Measurements from ENCODE around the gene SLC35D3.

SLC35D3 gene

DNA sequence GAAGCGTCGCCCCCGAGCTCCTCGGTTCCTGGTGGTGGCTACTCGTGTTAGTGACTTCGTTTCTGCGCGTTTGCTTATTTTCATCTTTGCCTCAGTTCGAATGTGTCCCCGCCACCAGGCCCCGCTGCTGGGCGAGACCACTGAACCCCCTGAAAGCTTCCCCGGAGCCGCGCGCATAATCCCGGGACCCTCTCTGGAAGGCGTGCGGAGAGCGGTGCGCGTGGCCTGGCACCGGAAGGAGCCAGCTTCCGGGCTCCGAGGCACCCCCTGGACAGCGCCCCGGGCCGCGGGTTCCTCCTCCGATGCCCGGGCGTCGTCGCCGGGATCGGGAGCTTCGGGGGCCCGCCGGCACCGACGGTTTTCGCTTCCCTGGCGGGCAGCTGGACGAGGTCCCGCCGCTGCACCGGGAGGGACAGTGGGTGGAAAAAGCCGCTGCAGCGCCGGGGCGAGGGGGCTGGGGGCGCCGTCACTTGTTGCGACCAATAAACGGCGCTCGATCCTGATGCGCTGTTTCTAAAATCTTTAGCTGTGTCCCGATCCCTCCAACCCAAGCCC is 643 bp upstream of the SLC35D3 start:
- DNase-seq (ENCODE audit: low read depth, low spot score), result no peak
- TF ChIP-seq, protein P1, sequence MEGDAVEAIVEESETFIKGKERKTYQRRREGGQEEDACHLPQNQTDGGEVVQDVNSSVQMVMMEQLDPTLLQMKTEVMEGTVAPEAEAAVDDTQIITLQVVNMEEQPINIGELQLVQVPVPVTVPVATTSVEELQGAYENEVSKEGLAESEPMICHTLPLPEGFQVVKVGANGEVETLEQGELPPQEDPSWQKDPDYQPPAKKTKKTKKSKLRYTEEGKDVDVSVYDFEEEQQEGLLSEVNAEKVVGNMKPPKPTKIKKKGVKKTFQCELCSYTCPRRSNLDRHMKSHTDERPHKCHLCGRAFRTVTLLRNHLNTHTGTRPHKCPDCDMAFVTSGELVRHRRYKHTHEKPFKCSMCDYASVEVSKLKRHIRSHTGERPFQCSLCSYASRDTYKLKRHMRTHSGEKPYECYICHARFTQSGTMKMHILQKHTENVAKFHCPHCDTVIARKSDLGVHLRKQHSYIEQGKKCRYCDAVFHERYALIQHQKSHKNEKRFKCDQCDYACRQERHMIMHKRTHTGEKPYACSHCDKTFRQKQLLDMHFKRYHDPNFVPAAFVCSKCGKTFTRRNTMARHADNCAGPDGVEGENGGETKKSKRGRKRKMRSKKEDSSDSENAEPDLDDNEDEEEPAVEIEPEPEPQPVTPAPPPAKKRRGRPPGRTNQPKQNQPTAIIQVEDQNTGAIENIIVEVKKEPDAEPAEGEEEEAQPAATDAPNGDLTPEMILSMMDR (IDR thresholded peaks at IDR 0.05; ENCODE audit: insufficient read depth, low read length, missing control alignments), result no peak
- peak overlapping the region; percentile 49 for H3K4me3 ChIP-seq (ENCODE audit: low read depth, low read length)
- ChIA-PET POLR2A (no interaction called here), CTCF (interaction anchor here (1.6 to 1.7 kb wide), 2 partner anchors 9 to 277 kb away, joined by 5 to 6 read pairs; no protein-coding TSS in a partner anchor)

DNA sequence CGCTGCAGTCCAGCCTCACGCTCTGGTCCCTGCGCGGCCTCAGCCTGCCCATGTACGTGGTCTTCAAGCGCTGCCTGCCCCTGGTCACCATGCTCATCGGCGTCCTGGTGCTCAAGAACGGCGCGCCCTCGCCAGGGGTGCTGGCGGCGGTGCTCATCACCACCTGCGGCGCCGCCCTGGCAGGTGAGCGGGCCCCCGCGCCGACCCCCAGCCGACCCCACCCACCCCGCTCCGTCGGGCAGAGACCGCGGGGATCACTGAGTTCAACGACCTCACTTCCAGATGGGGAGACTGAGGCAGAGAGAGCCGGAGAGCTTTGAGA is 545 bp downstream of the SLC35D3 start:
- H3K4me3 ChIP-seq (ENCODE audit: low read depth, low read length), result peak overlapping the region; percentile 49
- POLR2A ChIA-PET, result no interaction called here
- CTCF ChIA-PET, result interaction anchor here (1.6 to 1.7 kb wide), 2 partner anchors 8 to 279 kb away, joined by 5 to 6 read pairs; no protein-coding TSS in a partner anchor
- no peak for DNase-seq (ENCODE audit: low read depth, low spot score)
- TF ChIP-seq, protein P1 (IDR thresholded peaks at IDR 0.05; ENCODE audit: insufficient read depth, low read length, missing control alignments), result no peak

GRCh38 chr6:136923116-136923953 is 1.2 kb downstream of the SLC35D3 start:
- no peak overlapping the region for H3K4me3 ChIP-seq (ENCODE audit: low read depth, low read length)
- POLR2A ChIA-PET, result no interaction called here
- TF ChIP-seq, protein P1 (IDR thresholded peaks at IDR 0.05; ENCODE audit: insufficient read depth, low read length, missing control alignments), result no peak
- CTCF ChIA-PET, result interaction anchor here (1.7 kb wide), 1 partner anchor 279 kb away, joined by 6 read pairs; no protein-coding TSS in a partner anchor
- no peak for DNase-seq (ENCODE audit: low read depth, low spot score)

GRCh38 chr6:136923954-136924673 is 2.0 kb downstream of the SLC35D3 start:
- POLR2A ChIA-PET, result no interaction called here
- CTCF ChIA-PET, result no interaction called here
- no peak overlapping the region for H3K4me3 ChIP-seq (ENCODE audit: low read depth, low read length)

GRCh38 chr6:136926383-136926782 is 4.3 kb downstream of the SLC35D3 start:
- ChIA-PET POLR2A (no interaction called here), CTCF (no interaction called here)
- no peak overlapping the region for H3K4me3 ChIP-seq (ENCODE audit: low read depth, low read length)
- no peak for DNase-seq (ENCODE audit: low read depth, low spot score)
- TF ChIP-seq, protein P1 (IDR thresholded peaks at IDR 0.05; ENCODE audit: insufficient read depth, low read length, missing control alignments), result no peak

More at GRCh38 chr6:136923954-136924673, 2.0 kb downstream of the SLC35D3 start:
- DNase-seq (ENCODE audit: low read depth, low spot score), result no peak
- TF ChIP-seq, protein P1 (IDR thresholded peaks at IDR 0.05; ENCODE audit: insufficient read depth, low read length, missing control alignments), result no peak

- no peak for DNase-seq (ENCODE audit: low read depth, low spot score)
- TF ChIP-seq, protein P1 (IDR thresholded peaks at IDR 0.05; ENCODE audit: insufficient read depth, low read length, missing control alignments), result peak; percentile 18
- no peak overlapping the region for H3K4me3 ChIP-seq (ENCODE audit: low read depth, low read length)
- ChIA-PET POLR2A (no interaction called here), CTCF (interaction anchor here (0.8 kb wide), 1 partner anchor 24 kb away, joined by 4 read pairs; no protein-coding TSS in a partner anchor)
Observed at GRCh38 chr6:136927292-136927691, 5.2 kb downstream of the SLC35D3 start.
